GM18507 (cell line): Measurements from ENCODE around the gene NSMF.
"Not testable (repeated sequence)": the region's sequence is repeated elsewhere in the genome, so short reads cannot be mapped to it uniquely, and the experiment has no call there.

ENCODE experiments used
- DNase-seq: peaks from one replicate; pipeline ENCODE4 v3.0.0; 2011; ENCODE audit warnings: low read depth; ENCODE audit not compliant: insufficient read length; ENCODE audit errors: extremely low spot score
- FAIRE-seq: peaks from 2 replicates; lab custom pipeline; 2011; peaks lifted over from hg19 to GRCh38; lab: Jason Lieb, UNC

NSMF gene

GRCh38 chr9:137478962-137479861, 20.1 kb upstream of the NSMF start:
- DNase-seq (no peak), FAIRE-seq (no peak)

GRCh38 chr9:137478613-137478961, 19.5 kb upstream of the NSMF start:
- FAIRE-seq = no peak

GRCh38 chr9:137477778-137478612, 18.9 kb upstream of the NSMF start:
- FAIRE-seq (no peak), DNase-seq (no peak)

More at GRCh38 chr9:137478613-137478961, 19.5 kb upstream of the NSMF start:
- no peak for DNase-seq

- DNase-seq (no peak), FAIRE-seq (no peak)
Measured at GRCh38 chr9:137476856-137477255, 17.7 kb upstream of the NSMF start.

GRCh38 chr9:137475666-137476065, 16.5 kb upstream of the NSMF start:
- DNase-seq (no peak), FAIRE-seq (no peak)

GRCh38 chr9:137474271-137474670, 15.1 kb upstream of the NSMF start:
- DNase-seq = no peak
- FAIRE-seq = no peak

- no peak for DNase-seq
- no peak for FAIRE-seq
Measured at GRCh38 chr9:137470785-137471184, 11.7 kb upstream of the NSMF start.

- no peak for DNase-seq
- no peak for FAIRE-seq
Measured at GRCh38 chr9:137467896-137468295, 8.8 kb upstream of the NSMF start.

GRCh38 chr9:137467161-137467581, 8.0 kb upstream of the NSMF start:
- DNase-seq = no peak
- FAIRE-seq = no peak

- DNase-seq, FAIRE-seq: not testable (repeated sequence)
Measured at GRCh38 chr9:137466389-137467085, 7.4 kb upstream of the NSMF start.

- FAIRE-seq (no peak), DNase-seq (no peak)
Measured at GRCh38 chr9:137465720-137466388, 6.7 kb upstream of the NSMF start.

GRCh38 chr9:137465000-137465719, 6.0 kb upstream of the NSMF start:
- DNase-seq (no peak), FAIRE-seq (no peak)

- no peak for DNase-seq
- FAIRE-seq = no peak
Measured at GRCh38 chr9:137464291-137464999, 5.3 kb upstream of the NSMF start.

- FAIRE-seq = no peak
- no peak for DNase-seq
Measured at GRCh38 chr9:137463931-137464290, 4.8 kb upstream of the NSMF start.

GRCh38 chr9:137462986-137463930, 4.1 kb upstream of the NSMF start:
- FAIRE-seq (no peak), DNase-seq (no peak)

- no peak for DNase-seq
- FAIRE-seq = no peak
Measured at GRCh38 chr9:137462396-137462985, 3.4 kb upstream of the NSMF start.
